Iris pigment epithelial cell (primary cell): ENCODE data around the gene RNF223.
"Not testable (repeated sequence)": the region's sequence is repeated elsewhere in the genome, so short reads cannot be mapped to it uniquely, and the experiment has no call there.

Experiments
- DNase-seq: peaks from one replicate; pipeline ENCODE4 v3.0.0-alpha.2; 2011; ENCODE audit warnings: low read depth

Gene RNF223

DNA sequence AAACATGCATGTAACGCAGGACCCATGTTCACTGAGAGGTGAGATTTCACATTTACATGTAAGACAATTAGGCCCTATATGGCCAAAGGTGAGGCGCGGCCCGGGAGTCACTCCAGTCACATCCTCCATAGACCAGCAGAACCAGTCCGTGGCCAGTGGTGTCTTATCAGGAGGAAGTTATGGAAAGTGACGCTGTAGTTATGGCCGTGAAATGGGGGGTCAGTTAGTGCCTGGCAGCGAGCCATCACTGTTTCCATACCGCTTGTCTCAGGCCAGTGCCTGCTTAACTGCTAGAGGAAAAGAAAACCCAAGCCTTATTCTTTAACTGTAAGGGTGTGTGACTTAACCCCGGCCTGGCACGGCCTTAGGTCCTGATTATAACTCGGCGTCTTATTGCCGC lies 35.6 kb upstream of the RNF223 start:
- no peak for DNase-seq

DNA sequence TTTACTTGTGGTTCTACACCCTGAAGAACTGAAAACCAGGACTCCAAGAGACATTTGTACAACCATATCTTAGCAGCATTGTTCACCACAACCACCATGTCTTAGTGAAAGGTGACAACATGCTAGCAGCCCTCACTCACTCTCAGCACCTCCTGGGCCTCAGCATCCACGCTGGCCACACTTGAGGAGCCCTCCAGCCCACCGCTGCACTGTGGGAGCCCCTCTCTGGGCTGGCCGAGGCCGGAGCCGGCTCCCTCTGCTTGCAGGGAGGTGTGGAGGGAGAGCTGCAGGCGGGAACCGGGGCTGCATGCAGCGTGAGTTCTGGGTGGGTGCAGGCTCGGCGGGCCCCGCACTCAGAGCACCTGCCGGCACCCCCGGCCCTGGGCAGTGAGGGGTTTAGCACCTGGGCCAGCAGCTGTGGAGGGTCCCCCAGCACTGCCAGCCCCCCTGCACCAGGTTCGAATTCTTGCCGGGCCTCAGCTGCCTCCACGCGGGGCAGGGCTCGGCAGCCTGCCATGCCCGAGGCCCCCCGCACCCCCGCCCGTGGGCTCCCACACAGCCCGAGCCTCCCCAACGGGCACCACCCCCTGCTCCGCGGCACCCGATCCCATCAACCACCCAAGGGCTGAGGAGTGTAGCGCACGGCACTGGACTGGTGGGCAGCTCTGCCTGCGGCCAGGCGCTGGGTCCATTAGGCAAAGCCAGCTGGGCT lies 32.6 kb upstream of the RNF223 start:
- no peak for DNase-seq

- not testable (repeated sequence) for DNase-seq
Observed at GRCh38 chr1:1104152-1104551, 30.0 kb upstream of the RNF223 start.

- no peak for DNase-seq
Observed at GRCh38 chr1:1101503-1101902, 27.4 kb upstream of the RNF223 start.

GRCh38 chr1:1100296-1100695 lies 26.2 kb upstream of the RNF223 start:
- DNase-seq = no peak

GRCh38 chr1:1099506-1100183 lies 25.5 kb upstream of the RNF223 start:
- DNase-seq = no peak

DNA sequence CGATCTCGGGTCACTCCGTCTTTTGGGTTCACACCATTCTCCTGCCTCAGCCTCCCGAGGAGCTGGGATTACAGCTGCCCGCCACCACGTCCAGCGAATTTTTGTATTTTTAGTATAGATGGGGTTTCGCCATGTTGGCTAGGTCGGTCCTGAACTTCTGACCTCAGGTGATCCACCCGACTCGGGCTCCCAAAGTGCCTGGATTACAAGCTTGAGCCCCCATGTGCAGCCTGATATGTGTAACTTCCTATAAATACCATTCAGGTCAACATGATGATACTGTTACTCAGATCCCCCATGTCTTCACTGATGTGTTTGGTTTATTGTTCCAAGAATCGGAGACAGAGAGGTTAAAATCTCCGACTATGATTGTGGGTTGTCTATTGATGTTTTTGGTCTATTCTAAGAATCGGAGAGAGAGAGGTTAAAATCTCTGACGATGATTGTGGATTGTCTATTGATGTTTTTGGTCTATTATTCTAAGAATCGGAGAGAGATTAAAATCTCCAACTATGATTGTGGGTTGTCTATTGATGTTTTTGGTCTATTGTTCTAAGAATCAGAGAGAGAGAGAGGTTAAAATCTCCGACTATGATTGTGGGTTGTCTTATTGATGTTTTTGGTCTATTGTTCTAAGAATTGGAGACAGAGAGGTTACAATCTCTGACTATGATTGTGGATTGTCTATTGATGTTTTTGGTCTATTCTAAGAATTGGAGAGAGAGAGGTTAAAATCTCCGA lies 24.7 kb upstream of the RNF223 start:
- DNase-seq = no peak

DNA sequence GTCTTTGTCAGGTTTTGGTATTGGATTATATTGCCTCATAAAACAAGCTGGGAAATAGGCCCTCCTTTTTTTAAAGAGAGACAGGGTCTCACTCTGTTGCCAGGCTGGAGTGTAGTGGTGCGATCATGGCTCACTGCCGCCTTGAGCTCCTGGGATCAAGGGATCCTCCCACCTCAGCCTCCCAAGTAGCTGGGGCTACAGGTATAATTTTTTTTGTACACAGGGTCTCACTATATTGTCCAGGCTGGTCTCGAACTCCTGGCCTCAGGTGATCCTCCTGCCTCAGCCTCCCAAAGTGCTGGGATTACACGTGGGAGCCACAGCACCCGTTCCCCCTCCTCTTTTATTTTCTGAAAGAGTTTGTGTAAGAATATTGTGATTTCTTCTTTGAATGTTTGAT lies 22.0 kb upstream of the RNF223 start:
- DNase-seq = not testable (repeated sequence)

GRCh38 chr1:1094981-1095380 lies 20.9 kb upstream of the RNF223 start:
- no peak for DNase-seq

DNA sequence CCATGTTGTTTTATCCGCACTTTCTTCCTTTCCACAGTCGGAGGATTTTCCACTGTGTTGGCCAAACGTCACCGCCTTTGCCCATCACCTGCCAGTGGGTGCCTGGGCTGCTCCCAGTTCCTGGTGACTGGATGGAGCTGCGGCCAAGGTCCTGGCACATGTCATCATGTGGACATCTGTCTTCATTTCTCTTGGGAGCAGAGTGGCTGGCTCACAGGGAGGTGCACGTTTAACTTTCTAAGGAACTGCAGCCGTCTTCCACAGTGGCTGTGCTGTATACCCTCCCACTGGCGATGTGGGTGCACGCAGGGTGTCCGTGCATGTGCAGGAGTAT lies 19.5 kb upstream of the RNF223 start:
- no peak for DNase-seq

DNA sequence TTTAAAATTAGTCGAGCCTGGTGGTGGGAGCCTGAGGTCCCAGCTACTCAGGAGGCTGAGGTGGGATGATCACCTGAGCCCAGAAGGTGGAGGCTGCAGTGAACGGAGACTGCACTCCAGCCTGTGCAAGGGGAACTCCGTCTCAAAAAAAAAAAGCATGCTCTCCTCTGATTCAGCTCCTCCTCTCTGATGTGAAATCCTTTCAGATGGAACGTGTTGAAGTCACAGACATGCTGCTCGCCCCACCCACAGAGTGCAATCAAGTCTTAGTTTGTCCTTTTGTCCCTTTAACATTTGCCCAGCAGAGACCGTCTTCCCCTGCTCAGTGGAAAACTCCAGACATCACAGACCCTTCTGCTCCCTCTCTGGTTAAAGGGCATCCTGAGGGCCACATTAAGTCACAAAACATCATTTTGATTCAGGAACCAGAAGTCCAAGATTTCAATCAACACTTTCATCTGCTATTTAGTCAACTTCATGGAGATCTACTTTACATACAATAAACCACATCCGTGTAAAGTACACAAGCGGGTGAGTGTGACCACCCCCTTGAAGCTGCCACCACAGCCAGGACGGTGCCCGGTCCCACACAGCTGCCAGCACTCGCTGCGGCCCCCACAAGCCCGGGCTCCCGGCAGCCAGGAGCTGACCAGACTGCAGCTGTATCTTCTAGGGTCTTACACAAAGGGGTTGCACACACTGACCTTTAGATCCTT lies 18.9 kb upstream of the RNF223 start:
- DNase-seq = no peak

- no peak for DNase-seq
Observed at GRCh38 chr1:1092149-1092855, 18.2 kb upstream of the RNF223 start.

DNA sequence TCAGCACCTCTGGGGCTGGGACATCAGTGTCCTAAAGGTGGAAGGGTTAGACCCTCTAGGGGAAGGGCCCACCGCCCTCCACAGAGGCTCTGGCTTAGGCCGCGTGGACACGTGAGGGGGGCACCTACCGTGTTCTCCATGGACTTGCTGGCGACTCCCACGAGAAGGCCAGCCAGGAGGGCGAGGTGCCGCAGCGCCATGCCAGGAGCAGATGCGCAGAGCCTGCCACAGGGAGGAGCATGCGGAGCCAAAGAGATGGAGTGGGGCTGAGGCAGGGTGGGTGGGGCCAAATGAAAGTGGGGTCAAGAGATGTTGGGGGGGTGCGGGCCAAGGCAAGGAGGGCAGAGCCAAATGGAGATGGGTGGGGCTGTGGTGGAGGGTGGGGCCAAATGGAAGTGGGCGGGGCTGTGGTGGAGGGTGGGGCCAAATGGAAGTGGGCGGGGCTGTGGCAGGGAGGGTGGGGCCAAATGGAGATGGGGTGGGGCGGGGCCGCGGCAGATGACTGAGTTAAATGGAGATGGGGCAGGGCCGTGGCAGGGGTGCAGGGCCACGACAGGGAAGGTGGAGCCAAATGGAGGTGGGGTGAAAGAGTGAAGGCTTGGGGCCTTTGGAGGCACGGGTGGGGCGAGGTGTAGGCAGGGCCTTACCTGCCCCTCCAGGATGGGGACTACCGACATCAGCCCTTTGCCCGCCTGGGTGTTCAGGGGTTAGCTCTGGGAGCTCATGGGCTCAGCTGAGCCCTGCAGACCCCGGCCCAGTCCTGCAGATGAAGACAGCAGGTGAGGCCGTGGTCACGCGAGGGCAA lies 17.4 kb upstream of the RNF223 start:
- no peak for DNase-seq

GRCh38 chr1:1090424-1091343 lies 16.6 kb upstream of the RNF223 start:
- DNase-seq = no peak

DNA sequence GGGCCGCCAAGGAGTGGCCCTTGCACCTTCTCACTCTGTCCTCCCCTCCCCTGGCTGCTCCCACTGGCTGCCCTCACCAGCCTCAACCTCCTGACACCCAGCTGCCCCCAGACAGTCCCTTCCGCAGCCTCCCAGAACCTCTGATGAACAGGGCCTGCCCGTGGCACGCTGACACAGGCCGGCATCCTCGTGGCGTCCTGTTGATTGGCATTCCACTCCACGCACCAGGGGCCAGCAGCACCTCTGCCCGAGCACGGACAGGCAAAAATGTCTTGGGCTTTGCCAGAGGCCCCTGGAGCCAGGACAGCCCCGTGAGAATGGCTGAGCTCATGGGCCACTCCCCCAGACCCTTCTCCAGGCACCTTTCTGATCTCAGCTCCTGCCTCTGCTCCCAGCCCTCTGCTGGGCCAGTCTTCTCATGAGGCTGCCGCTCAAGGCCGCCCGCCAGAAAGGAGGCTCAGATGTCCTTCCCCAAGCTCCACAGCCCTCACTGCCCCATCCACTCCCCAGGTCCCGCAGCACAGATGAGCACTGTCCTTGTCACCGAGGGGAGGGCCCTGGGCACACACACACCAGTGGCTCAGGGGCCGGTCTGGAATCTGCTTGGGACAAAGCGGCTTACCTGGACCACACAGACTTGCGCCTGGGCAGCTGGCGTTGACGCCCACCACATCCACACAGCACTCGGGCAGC lies 15.8 kb upstream of the RNF223 start:
- no peak for DNase-seq

DNA sequence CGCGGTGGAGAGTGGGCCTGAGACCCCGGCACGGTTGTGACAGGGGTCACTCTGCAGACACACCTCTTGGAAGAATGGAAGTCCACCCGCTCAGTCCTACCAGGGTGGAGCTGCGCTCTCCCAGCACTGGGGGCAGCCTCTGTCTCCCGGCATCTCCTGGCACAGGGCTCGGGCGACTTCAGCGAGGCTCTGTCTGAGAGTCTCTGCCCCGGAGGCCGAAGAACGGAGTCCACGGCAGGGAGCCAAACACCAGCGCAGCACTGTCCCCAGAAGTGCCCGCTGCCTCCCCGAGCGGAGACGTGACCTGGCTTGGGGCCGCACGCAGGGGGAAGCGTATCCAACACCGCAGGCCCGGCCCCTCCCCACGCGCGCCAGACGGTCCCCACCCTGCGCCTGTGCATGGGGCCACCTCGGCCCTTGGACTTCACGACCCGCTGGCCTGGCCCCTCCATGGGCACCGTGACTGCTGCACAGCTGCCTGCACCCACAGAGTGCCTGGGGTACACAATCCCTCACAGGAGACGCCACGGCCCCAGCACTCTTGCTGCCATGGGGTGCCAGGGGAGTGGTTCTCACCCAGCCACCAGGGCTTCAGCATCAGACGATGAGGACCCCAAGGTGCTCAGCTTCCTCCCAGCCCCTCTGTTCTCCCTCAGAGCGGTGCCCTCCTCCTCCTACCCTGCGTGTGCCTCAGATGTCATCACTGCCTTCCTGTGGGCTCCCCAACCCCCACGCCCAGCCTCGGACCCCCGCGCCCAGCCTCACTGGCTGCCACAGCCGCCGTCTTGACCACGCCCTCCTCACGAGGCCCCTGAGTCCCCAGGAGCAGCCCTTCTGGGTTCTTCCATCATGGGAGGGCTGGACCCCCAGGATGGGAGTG lies 14.9 kb upstream of the RNF223 start:
- DNase-seq = no peak

DNA sequence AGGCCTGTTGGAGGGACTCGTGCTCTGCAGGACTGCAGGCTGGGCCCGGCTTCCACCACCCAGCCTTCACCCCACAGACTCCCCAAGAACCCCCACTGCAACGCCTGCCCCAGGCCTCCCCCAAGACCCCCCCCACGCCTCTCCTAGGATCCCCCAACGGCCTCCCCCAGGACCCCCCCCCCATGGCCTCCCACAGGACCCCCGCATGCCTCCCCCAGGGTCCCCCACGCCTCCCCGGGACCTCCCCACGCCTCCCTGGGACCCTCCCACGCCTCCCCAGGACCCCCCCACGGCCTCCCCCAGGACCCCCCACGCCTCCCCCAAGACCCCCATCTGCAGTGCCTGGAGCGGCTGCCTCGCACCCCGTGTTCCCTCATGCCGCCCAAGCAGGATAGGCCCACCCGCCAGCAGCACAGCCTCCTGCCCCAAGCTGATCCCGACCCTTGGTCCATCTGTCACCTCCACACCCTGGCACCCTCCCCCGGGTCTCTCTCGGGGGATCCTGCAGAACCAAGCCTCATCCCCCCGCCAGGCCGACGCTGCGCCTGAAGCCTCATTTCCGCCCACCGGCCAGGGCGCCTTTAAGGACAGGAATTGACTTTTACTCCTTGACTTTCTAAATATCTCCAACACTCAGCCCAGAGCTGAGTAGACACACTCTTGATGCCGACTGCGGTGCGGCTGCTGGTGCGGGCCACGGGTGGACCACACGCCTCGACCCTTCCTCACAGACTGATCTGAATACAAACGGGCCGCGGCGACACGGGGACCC lies 14.1 kb upstream of the RNF223 start:
- DNase-seq = no peak
